ENCODE data around the gene SORCS1.

Gene SORCS1

DNA sequence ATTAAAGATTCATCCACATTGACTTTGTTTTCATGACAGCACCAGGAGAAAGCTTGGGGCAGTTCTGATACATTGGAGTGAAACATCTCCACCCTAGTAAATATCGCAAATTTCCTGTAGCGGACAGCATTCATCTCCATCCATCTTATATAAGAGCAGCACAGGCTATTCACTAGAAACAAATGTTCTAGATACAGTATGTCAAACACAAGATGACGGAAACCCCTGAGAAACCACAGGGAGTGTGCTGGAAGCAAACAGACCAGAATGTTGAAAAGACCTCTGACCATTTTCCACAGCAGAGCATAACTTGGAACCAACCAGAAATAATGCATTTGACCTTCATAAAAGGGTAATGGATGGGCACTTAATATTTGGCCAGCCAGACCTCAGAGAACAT, 343.9 kb downstream of the SORCS1 start:
- H3K4me3 ChIP-seq (ENCODE audit: low read depth, low read length), result no peak overlapping the region
- TF ChIP-seq, protein P1, sequence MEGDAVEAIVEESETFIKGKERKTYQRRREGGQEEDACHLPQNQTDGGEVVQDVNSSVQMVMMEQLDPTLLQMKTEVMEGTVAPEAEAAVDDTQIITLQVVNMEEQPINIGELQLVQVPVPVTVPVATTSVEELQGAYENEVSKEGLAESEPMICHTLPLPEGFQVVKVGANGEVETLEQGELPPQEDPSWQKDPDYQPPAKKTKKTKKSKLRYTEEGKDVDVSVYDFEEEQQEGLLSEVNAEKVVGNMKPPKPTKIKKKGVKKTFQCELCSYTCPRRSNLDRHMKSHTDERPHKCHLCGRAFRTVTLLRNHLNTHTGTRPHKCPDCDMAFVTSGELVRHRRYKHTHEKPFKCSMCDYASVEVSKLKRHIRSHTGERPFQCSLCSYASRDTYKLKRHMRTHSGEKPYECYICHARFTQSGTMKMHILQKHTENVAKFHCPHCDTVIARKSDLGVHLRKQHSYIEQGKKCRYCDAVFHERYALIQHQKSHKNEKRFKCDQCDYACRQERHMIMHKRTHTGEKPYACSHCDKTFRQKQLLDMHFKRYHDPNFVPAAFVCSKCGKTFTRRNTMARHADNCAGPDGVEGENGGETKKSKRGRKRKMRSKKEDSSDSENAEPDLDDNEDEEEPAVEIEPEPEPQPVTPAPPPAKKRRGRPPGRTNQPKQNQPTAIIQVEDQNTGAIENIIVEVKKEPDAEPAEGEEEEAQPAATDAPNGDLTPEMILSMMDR (IDR thresholded peaks at IDR 0.05; ENCODE audit: insufficient read depth, low read depth, low read length, missing control alignments), result no peak
- no peak for DNase-seq (ENCODE audit: low read depth)

DNA sequence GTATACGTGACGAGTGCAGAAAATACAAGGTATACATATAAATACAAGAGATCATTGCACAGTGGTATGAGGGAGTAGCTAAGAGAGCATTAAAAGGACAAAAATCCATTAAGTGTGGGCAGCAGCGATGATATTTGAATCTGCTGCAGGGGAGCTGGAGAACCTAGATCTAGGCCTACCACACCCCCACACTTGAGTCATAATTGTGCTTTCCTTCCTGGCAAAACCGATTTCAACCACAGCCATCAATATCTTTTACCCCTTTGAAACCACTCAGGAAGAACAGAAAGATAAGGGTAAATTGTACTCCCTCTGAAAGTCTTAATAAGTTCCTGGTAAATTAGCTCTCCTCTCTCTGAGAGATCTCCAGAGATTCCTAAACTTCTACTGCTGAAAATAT, 345.0 kb downstream of the SORCS1 start:
- no peak for DNase-seq (ENCODE audit: low read depth)
- TF ChIP-seq, protein P1 (IDR thresholded peaks at IDR 0.05; ENCODE audit: insufficient read depth, low read depth, low read length, missing control alignments), result no peak
- H3K4me3 ChIP-seq (ENCODE audit: low read depth, low read length), result no peak overlapping the region

DNA sequence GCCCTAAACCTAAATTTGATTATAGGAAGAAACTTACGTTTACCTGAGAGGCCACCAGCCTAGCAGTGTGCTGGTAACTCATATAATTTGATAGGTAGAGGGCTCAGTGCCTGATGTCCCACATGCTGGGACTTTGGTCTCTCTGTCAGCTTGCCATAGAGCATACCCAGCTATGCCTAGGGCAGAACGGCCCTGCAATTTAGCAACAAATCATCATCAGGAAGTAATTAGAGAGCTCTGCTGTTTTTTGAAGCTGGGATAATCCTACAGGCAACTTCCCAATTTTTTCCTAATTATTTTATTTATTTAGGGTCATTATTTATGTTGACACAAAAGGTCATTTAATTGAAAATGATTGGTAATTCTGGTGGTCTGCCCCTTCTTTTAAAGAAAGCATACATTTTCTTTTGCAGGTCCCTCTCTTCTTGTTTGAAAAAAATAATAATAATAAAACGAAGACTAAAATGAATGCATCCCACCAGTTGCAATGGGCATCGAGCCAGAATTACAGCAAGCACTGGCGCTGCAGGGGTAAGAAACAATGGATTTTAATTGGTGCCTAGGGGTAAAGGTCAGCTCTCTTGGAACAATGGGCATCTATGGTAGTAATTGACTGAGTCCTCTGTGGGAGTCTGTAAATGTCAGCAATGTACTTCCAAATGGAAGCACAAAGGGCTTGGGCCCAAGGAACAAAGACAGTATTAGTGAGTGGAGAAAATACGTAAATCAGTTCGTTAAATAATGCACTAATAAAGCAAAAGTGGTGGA, 348.0 kb downstream of the SORCS1 start:
- DNase-seq (ENCODE audit: low read depth), result no peak
- H3K4me3 ChIP-seq (ENCODE audit: low read depth, low read length), result no peak overlapping the region
- TF ChIP-seq, protein P1 (IDR thresholded peaks at IDR 0.05; ENCODE audit: insufficient read depth, low read depth, low read length, missing control alignments), result no peak

DNA sequence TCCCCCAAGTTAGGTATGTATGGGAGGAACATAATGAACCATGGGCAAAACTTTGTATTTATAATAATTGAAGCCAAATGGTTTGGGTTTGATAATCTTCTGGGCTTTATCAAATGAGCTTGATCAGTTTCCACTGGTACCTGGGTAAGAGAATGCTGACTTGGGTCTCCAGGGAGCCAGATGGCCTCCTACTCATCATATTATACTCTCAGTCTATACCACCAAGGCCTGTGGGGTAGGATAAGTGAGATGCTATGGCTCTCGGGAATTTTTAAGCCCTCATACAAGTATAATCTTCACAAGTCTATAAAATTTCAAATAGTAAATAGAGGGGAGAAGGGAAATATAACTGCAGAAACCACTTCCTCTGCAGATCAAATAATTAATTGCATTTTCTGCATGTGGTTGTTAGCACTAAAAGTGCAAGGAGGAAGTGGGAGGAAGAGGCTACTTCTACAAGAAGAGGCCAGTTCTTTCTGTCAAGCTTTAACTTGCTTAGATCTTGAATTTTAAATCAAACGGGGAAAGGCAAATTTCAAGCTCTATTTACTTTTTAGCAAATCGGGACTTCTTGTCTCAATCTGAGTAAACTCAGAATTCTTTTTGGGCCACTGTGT, 349.0 kb downstream of the SORCS1 start:
- DNase-seq (ENCODE audit: low read depth), result peak; percentile 31
- no peak overlapping the region for H3K4me3 ChIP-seq (ENCODE audit: low read depth, low read length)
- TF ChIP-seq, protein P1 (IDR thresholded peaks at IDR 0.05; ENCODE audit: insufficient read depth, low read depth, low read length, missing control alignments), result no peak

DNA sequence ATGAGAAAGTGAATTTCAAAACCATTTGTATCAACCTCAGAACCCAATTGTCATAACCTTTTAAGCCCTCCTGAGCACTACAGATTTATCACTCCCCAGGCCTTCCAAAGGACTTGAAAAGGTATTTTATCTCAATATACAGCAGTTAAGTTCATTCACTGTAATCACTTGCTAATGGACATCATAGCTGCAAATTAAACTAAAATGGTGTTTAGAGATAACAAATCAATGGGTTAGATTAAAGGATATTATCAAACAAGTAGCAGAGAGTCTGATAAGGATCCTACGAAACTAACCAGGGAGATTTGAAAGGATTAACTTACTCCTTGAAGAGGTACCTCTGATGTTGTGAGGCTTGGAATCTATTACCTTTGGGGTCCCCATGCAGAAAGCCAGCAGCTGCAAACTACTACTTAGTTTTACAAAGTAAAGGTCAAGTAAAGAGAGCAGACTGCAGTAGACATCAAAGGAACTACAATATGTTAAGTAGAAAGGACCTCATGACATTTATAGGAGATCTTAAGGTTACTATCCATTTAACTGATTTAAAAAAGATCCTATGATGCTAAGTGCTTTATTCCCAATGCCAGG, 359.4 kb downstream of the SORCS1 start:
- H3K4me3 ChIP-seq (ENCODE audit: low read depth, low read length), result no peak overlapping the region
- DNase-seq (ENCODE audit: low read depth), result no peak
- TF ChIP-seq, protein P1 (IDR thresholded peaks at IDR 0.05; ENCODE audit: insufficient read depth, low read depth, low read length, missing control alignments), result no peak

DNA sequence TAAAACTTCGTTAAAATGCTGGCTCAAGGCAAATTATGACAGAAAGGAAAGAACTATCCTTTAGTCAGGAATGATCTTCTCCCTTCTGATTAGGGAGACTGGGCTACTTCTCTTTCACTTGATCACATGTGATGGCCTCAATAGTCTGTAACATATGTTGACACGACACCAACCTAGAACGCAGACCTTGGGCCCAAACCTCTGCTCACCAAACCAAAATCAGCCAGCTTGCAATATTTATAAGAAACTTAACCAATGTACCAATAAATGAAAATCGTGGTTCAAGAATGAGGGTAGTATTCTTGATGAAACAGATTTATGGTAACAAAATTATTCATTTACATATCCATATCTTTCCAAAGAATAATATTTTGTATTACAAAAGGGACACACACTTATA, 361.6 kb downstream of the SORCS1 start:
- TF ChIP-seq, protein P1 (IDR thresholded peaks at IDR 0.05; ENCODE audit: insufficient read depth, low read depth, low read length, missing control alignments), result no peak
- DNase-seq (ENCODE audit: low read depth), result no peak
- H3K4me3 ChIP-seq (ENCODE audit: low read depth, low read length), result no peak overlapping the region

All from GM12865 (cell line).